Gastrocnemius medialis (tissue), 4 donors: ENCODE measurements around the gene CDC42EP3.

Source experiments
- POLR2A ChIP-seq, 2 donors: fragments of 450-650 bp; IDR thresholded peaks; one replicate each; pipeline ENCODE4 v1.6.1; 2017; ENCODE audit warnings: antibody characterized with exemption in 2 of 2, mild to moderate bottlenecking in 2 of 2, moderate library complexity in 2 of 2
- TF ChIP-seq, protein P1 (sequence below), 5 experiments: fragments of 450-650 bp in 3 of 5; fragments of 200-600 bp in 2 of 5; sonication (generic) in 2 of 5; IDR thresholded peaks in 4 of 5; conservative IDR thresholded peaks in 1 of 5; 1 replicate in 4 of 5; 2 replicates in 1 of 5; pipeline ENCODE4 v1.5.1; 2016 to 2019; ENCODE audit warnings: antibody characterized with exemption in 5 of 5, mild to moderate bottlenecking in 3 of 5, moderate library complexity in 3 of 5

DNA sequence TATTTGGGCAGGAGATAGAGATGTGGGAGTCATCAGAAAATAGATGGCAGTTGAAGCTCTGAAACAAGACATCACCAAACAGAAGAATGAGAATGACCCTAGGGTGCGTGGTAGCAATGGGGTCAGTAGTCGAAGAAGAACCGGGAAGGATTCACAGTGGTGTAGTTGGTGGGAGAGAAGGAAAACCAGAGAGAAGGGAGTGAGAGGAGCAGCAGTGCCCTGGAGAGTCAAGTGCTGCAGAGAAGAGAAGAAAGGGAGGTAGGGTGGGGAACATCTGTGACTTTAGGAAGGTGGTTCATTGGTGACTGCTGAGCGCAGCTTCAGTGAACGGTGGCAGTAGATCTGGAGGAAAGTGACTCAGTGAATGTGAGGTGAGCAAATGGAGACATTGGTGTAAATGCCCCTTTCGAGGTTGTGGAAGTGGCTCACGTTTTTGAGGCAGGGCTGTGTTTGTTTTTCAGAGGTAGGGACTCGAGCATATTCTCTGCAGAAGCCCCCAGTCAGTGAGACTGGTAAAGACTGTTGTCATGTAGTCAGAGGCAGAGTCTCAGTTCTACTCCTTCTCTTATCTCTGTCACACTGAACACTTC lies 36.4 kb downstream of the CDC42EP3 start:
- TF ChIP-seq, protein P1, sequence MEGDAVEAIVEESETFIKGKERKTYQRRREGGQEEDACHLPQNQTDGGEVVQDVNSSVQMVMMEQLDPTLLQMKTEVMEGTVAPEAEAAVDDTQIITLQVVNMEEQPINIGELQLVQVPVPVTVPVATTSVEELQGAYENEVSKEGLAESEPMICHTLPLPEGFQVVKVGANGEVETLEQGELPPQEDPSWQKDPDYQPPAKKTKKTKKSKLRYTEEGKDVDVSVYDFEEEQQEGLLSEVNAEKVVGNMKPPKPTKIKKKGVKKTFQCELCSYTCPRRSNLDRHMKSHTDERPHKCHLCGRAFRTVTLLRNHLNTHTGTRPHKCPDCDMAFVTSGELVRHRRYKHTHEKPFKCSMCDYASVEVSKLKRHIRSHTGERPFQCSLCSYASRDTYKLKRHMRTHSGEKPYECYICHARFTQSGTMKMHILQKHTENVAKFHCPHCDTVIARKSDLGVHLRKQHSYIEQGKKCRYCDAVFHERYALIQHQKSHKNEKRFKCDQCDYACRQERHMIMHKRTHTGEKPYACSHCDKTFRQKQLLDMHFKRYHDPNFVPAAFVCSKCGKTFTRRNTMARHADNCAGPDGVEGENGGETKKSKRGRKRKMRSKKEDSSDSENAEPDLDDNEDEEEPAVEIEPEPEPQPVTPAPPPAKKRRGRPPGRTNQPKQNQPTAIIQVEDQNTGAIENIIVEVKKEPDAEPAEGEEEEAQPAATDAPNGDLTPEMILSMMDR (IDR thresholded peaks at IDR 0.05 in 4 of 5, conservative IDR thresholded peaks at IDR 0.05 in 1 of 5) = no peak
- no peak for TF ChIP-seq POLR2A (IDR thresholded peaks at IDR 0.05)
